CD4-positive, alpha-beta memory T cell (primary cell): ENCODE measurements around the gene SF3A1. TPM values are rescaled to one million over a fixed set of nuclear protein-coding genes. Genes with fewer than 3 reads are reported as not detected.
A peak's percentile ranks its signal among the peaks of the same experiment; 100 is the strongest.

Experiments used
- CTCF ChIA-PET: fragments of 350-600 bp; sonication (Branson Sonifier 250); formaldehyde crosslinking; loops from one replicate; lab custom pipeline; 2021; ENCODE audit warnings: inconsistent platforms; ENCODE audit not compliant: partially characterized antibody; lab: Charles Lee
- POLR2A ChIA-PET: fragments of 350-600 bp; sonication (Branson Sonifier 250); formaldehyde crosslinking; loops from one replicate; lab custom pipeline; 2021; ENCODE audit not compliant: partially characterized antibody; lab: Charles Lee
- DNase-seq, 5 donors: peaks; one replicate each; pipeline versions ENCODE4 v3.0.0 to v3.0.0-alpha.2; 2020 to 2022; ENCODE audit warnings: mixed read lengths in 1 of 5
- H3K27ac ChIP-seq: one replicate; pipeline ENCODE4 v1.7.0; 2013; ENCODE audit warnings: low read depth, low read length
- H3K27me3 ChIP-seq: 2 replicates; pipeline ENCODE4 v1.7.0; 2013; ENCODE audit warnings: mild to moderate bottlenecking, low read length, moderate library complexity; ENCODE audit not compliant: insufficient read depth
- H3K36me3 ChIP-seq: 2 replicates; pipeline ENCODE4 v1.7.0; 2013; ENCODE audit warnings: mild to moderate bottlenecking, low read length, moderate library complexity; ENCODE audit not compliant: insufficient read depth
- H3K4me1 ChIP-seq: 2 replicates; pipeline ENCODE4 v1.7.0; 2013; ENCODE audit warnings: mild to moderate bottlenecking, low read length, moderate library complexity; ENCODE audit not compliant: insufficient read depth
- H3K4me3 ChIP-seq, 2 donors: one replicate each; pipeline ENCODE4 v1.7.0; 2013; ENCODE audit warnings: low read length in 2 of 2, mild to moderate bottlenecking in 1 of 2
- H3K9me3 ChIP-seq, 2 donors: one replicate each; pipeline ENCODE4 v1.7.0; 2013; ENCODE audit warnings: low read length in 2 of 2, control low read depth in 1 of 2; ENCODE audit not compliant: control insufficient read depth in 1 of 2
- H3K27ac Mint-ChIP-seq, 7 donors: one replicate each; pipeline ENCODE4 v1.8.0; 2020 to 2021; ENCODE audit warnings: mixed read lengths in 7 of 7, mild to moderate bottlenecking in 6 of 7, inconsistent platforms in 3 of 7, moderate library complexity in 3 of 7
- H3K27me3 Mint-ChIP-seq, 2 donors: one replicate each; pipeline ENCODE4 v1.8.0; 2020 to 2021; ENCODE audit warnings: mixed read lengths in 2 of 2
- H3K36me3 Mint-ChIP-seq, 2 donors: one replicate each; pipeline ENCODE4 v1.8.0; 2020 to 2021; ENCODE audit warnings: mixed read lengths in 2 of 2, inconsistent platforms in 1 of 2, mild to moderate bottlenecking in 1 of 2
- H3K4me1 Mint-ChIP-seq, 4 donors: one replicate each; pipeline ENCODE4 v1.8.0; 2020 to 2021; ENCODE audit warnings: mixed read lengths in 4 of 4, mild to moderate bottlenecking in 1 of 4
- H3K4me3 Mint-ChIP-seq, 8 donors: one replicate each; pipeline ENCODE4 v1.8.0; 2020 to 2021; ENCODE audit warnings: mixed read lengths in 8 of 8, mild to moderate bottlenecking in 7 of 8, moderate library complexity in 6 of 8, inconsistent platforms in 3 of 8
- H3K9me3 Mint-ChIP-seq, 8 donors: one replicate each; pipeline ENCODE4 v1.8.0; 2020 to 2021; ENCODE audit warnings: mixed read lengths in 8 of 8, mild to moderate bottlenecking in 5 of 8, inconsistent platforms in 3 of 8, moderate library complexity in 1 of 8
- intact Hi-C: fragments of 100-400 bp; cut with micrococcal nuclease; formaldehyde crosslinking; loops from one replicate; pipeline ENCODE4 v1.15.1; 2023
- polyA plus RNA-seq, 2 donors: library from polyadenylated mRNA; unstranded; fragments of 300-500 nt; fragmentation: Illumina TruSeq; gene quantifications; one replicate each; pipeline ENCODE4 v1.2.3, GENCODE V29; 2021
- total RNA-seq, 2 experiments: library from RNA; stranded (reverse); gene quantifications; one replicate each; pipeline ENCODE4 v1.2.3, GENCODE V29; 2021

The SF3A1 gene
- total and polyA plus RNA-seq, 4 experiments from 2014 or later, result 44.0 to 301 (median 217) TPM

- ChIA-PET CTCF (interaction anchor here (1.0 to 19.0 kb wide), 3 partner anchors 27 to 210 kb away, joined by 3 to 218 read pairs (median 8); partner anchors contain the start of gene CASTOR1), POLR2A (interaction anchor here (0.8 to 20.6 kb wide), 5 partner anchors 4 to 106 kb away, joined by 4 to 562 read pairs (median 56); partner anchors contain the start of genes CASTOR1 and TBC1D10A)
- Histone ChIP-seq H3K9me3 (no peaks in the 10 kb centered on the region), H3K27ac (no peak overlapping the region), H3K27me3 (no peaks in the 10 kb centered on the region), H3K4me3 (no peak overlapping the region), H3K4me1 (peaks cover 99% of the 10 kb centered on the region), H3K36me3 (peaks cover 17% of the 10 kb centered on the region)
- DNase-seq, result no peak
- Mint-ChIP-seq H3K27ac (peak overlapping the region; percentile 31 to 91 (median 85)), H3K27me3 (no peaks in the 10 kb centered on the region), H3K4me1 (peaks cover 73 to 99% (median 86%) of the 10 kb centered on the region in 4 donors), H3K4me3 (peak overlapping the region in 7 of 8 donors; percentile 6 to 77 (median 50)), H3K9me3 (no peaks in the 10 kb centered on the region), H3K36me3 (peaks cover 39 to 60% of the 10 kb centered on the region in 2 donors)
- intact Hi-C loops, result no loop called here
Observed at GRCh38 chr22:30317778-30318177, 38.9 kb downstream of the SF3A1 start.

DNA sequence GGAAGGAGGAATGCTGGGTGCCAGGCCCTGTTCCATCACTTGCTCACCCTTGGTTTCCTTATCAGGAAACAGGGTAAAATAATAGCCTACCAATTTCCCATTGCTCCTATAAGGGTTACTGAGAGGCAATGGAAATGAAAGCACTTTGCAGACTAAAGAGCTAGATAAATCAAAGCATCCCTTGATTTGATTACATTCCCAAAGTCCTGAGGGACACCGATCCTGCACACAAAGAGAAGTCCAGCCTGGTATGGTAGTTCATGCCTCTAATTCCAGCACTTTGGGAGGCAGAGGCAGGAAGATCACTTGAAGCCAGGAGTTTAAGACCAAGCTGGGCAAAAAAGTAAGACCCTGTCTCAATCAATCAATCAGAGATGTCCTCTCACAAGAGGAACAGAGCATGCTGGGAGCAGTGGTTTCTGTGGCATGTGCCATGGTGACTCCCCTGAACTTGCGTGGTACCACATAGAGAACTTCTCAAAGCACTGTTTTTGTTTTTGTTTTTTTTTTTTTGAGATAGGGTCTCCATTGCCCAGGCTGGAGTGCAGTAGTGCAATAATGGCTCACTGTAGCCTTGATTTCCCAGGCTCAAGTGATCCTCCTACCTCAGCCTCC lies 40.6 kb downstream of the SF3A1 start:
- Histone ChIP-seq H3K9me3 (no peaks in the 10 kb centered on the region), H3K36me3 (peaks cover 17% of the 10 kb centered on the region), H3K4me1 (peaks cover 99% of the 10 kb centered on the region), H3K4me3 (no peak overlapping the region), H3K27ac (peak overlapping the region; percentile 44), H3K27me3 (no peaks in the 10 kb centered on the region)
- peaks cover 80 to 100% (median 91%) of the 10 kb centered on the region in 4 donors for H3K4me1 Mint-ChIP-seq
- no peaks in the 10 kb centered on the region for H3K9me3 Mint-ChIP-seq
- intact Hi-C loops, result loop anchor here (1.0 kb wide), 1 partner anchor 8 kb away; no protein-coding TSS in a partner anchor
- DNase-seq, result no peak
- H3K4me3 Mint-ChIP-seq, result peak overlapping the region in 7 of 8 donors; percentile 17 to 79 (median 46)
- POLR2A ChIA-PET, result interaction anchor here (1.9 to 20.6 kb wide), 4 partner anchors 5 to 41 kb away, joined by 12 to 562 read pairs (median 309); partner anchors contain the start of genes CASTOR1, CCDC157, SF3A1 and TBC1D10A
- CTCF ChIA-PET, result interaction anchor here (1.2 to 19.0 kb wide), 5 partner anchors 9 to 208 kb away, joined by 4 to 218 read pairs (median 5); partner anchors contain the start of gene CASTOR1
- peaks cover 44 to 55% of the 10 kb centered on the region in 2 donors for H3K36me3 Mint-ChIP-seq
- no peaks in the 10 kb centered on the region for H3K27me3 Mint-ChIP-seq
- peak overlapping the region; percentile 82 to 95 (median 89) for H3K27ac Mint-ChIP-seq

- Histone ChIP-seq H3K36me3 (peaks cover 7% of the 10 kb centered on the region), H3K27me3 (no peaks in the 10 kb centered on the region), H3K9me3 (no peaks in the 10 kb centered on the region), H3K27ac (peak overlapping the region; percentile 44), H3K4me1 (peaks cover 99% of the 10 kb centered on the region), H3K4me3 (no peak overlapping the region)
- Mint-ChIP-seq H3K4me3 (peak overlapping the region in 7 of 8 donors; percentile 39 to 79 (median 52)), H3K27ac (peak overlapping the region; percentile 82 to 95 (median 89)), H3K27me3 (no peaks in the 10 kb centered on the region), H3K4me1 (peaks cover 86 to 100% (median 93%) of the 10 kb centered on the region in 4 donors), H3K36me3 (peaks cover 36 to 47% of the 10 kb centered on the region in 2 donors), H3K9me3 (no peaks in the 10 kb centered on the region)
- peak in 2 of 5 donors; percentile 38 to 83 for DNase-seq
- CTCF ChIA-PET, result interaction anchor here (1.5 to 19.0 kb wide), 4 partner anchors 10 to 207 kb away, joined by 4 to 218 read pairs (median 7); partner anchors contain the start of gene CASTOR1
- POLR2A ChIA-PET, result interaction anchor here (1.1 to 20.6 kb wide), 6 partner anchors 7 to 109 kb away, joined by 3 to 562 read pairs (median 34); partner anchors contain the start of genes CASTOR1, CCDC157, SF3A1 and TBC1D10A
- intact Hi-C loops, result loop anchor here (1.0 kb wide), 1 partner anchor 9 kb away; no protein-coding TSS in a partner anchor
Observed at GRCh38 chr22:30314915-30315314, 41.8 kb downstream of the SF3A1 start.

- H3K27me3 ChIP-seq, result no peaks in the 10 kb centered on the region
- peaks cover 78 to 100% (median 90%) of the 10 kb centered on the region in 4 donors for H3K4me1 Mint-ChIP-seq
- H3K36me3 Mint-ChIP-seq, result peaks cover 25 to 36% of the 10 kb centered on the region in 2 donors
- H3K36me3 ChIP-seq, result no peaks in the 10 kb centered on the region
- H3K4me3 Mint-ChIP-seq, result peak overlapping the region in 7 of 8 donors; percentile 0 to 79 (median 52)
- no peak overlapping the region for H3K4me3 ChIP-seq
- peaks cover 99% of the 10 kb centered on the region for H3K4me1 ChIP-seq
- H3K27me3 Mint-ChIP-seq, result no peaks in the 10 kb centered on the region
- peak overlapping the region; percentile 44 for H3K27ac ChIP-seq
- CTCF ChIA-PET, result interaction anchor here (0.6 to 19.0 kb wide), 7 partner anchors 11 to 724 kb away, joined by 3 to 218 read pairs (median 6); partner anchors contain the start of genes CASTOR1 and TBC1D10A
- DNase-seq, result no peak
- intact Hi-C loops, result loop anchor here (1.0 kb wide), 1 partner anchor 7 kb away; no protein-coding TSS in a partner anchor
- no peaks in the 10 kb centered on the region for H3K9me3 ChIP-seq
- peak overlapping the region; percentile 63 to 95 (median 84) for H3K27ac Mint-ChIP-seq
- no peaks in the 10 kb centered on the region for H3K9me3 Mint-ChIP-seq
- POLR2A ChIA-PET, result interaction anchor here (0.6 to 20.6 kb wide), 7 partner anchors 6 to 74 kb away, joined by 4 to 562 read pairs (median 4); partner anchors contain the start of genes CASTOR1, CCDC157, RNF215 and SF3A1
Observed at GRCh38 chr22:30313527-30314363, 42.9 kb downstream of the SF3A1 start.

DNA sequence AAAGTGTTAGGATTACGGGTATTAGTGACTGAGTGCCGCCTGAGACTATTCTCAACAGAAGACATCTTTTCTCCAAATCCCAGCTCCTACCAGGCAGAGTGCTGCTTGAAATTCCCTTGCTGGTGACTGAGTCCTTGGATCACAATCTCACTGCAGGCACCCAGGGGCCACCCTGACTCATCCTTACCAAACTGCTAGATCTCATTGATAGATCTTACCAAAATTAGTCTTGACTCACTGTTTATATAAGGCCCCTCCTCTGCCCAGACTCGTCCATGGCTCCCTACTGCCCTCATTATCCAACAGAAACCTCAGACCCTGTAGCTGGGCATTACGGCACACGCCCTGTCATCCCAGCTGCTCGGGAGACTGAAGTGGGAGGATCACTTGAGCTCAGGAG lies 44.6 kb downstream of the SF3A1 start:
- ChIA-PET CTCF (interaction anchor here (0.9 to 19.0 kb wide), 5 partner anchors 14 to 173 kb away, joined by 3 to 218 read pairs (median 3); partner anchors contain the start of genes CASTOR1 and TBC1D10A), POLR2A (interaction anchor here (1.1 to 20.6 kb wide), 4 partner anchors 5 to 45 kb away, joined by 3 to 562 read pairs (median 283); partner anchors contain the start of genes CASTOR1, CCDC157, SF3A1 and TBC1D10A)
- no peaks in the 10 kb centered on the region for H3K36me3 ChIP-seq
- Mint-ChIP-seq H3K27ac (peak overlapping the region; percentile 80 to 98 (median 91)), H3K27me3 (no peaks in the 10 kb centered on the region), H3K9me3 (no peaks in the 10 kb centered on the region), H3K4me1 (peaks cover 75 to 100% (median 89%) of the 10 kb centered on the region in 4 donors), H3K36me3 (peaks cover 18 to 20% of the 10 kb centered on the region in 2 donors), H3K4me3 (peak overlapping the region; percentile 13 to 75 (median 54))
- H3K4me3 ChIP-seq, result no peak overlapping the region
- no peaks in the 10 kb centered on the region for H3K9me3 ChIP-seq
- DNase-seq, result no peak
- H3K27me3 ChIP-seq, result no peaks in the 10 kb centered on the region
- intact Hi-C loops, result no loop called here
- H3K27ac ChIP-seq, result peak overlapping the region; percentile 57
- peaks cover 99% of the 10 kb centered on the region for H3K4me1 ChIP-seq
